Stimulated activated CD8-positive, alpha-beta memory T cell treated with anti-CD3 and anti-CD28 coated beads, Interleukin-12 subunit alpha, Interleukin-12 subunit beta, amount 100 ng/mL, for 24 hours (primary cell): ENCODE measurements around the gene DPF1.
A peak's percentile ranks its signal among the peaks of the same experiment; 100 is the strongest.
"Not testable (repeated sequence)": the region's sequence is repeated elsewhere in the genome, so short reads cannot be mapped to it uniquely, and the experiment has no call there.

ENCODE experiments used
- DNase-seq: peaks from one replicate; pipeline ENCODE4 v3.0.0-alpha.2; 2020; ENCODE audit errors: extremely low read depth

Gene DPF1

DNA sequence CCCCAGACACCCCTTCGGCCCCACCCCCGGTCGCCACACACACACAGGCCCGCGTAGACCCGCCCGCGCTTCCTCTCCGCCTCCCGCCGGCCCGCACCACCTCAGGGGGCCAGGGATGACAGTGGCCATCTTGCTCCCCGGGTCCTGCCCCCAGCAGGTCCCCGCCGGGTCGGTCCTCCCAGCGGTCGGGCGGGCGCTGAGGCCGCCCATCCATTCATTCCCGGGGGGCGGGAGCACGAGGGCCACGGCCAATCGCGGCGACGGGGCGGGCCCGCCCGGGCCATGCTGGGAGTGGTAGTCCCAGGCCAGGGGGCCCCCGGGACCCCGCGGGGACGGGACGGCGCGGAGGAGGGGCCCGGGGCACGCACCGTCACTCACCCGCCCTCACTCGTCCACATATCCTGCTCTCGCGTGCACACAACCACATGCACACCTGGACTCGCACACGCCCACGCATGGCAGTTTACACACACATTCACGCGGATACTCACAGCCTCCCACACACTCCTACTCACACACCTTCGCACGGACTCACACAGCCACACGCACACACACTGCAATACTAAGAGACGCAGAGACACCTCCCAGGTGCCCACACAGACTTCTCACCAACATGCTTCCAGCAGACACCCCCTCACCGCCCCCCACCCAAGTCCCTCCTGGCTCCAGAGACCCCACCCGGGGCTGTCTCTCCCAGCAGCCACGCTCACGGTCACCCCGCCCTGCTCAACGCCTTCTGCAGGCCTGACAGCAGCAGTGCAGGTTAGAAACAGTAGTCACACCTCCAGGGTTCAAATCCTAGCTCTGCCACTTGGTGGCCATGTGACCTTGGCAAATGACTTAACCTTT, at the start of gene DPF1:
Gene DPF1 (minus strand): TSS at position 209 of the 849 bp plus-strand sequence. CDS start 80 bp downstream, at position 129.
- DNase-seq: peak; percentile 23

GRCh38 chr19:38273499-38273898, 49.5 kb upstream of the DPF1 start:
- DNase-seq: no peak

DNA sequence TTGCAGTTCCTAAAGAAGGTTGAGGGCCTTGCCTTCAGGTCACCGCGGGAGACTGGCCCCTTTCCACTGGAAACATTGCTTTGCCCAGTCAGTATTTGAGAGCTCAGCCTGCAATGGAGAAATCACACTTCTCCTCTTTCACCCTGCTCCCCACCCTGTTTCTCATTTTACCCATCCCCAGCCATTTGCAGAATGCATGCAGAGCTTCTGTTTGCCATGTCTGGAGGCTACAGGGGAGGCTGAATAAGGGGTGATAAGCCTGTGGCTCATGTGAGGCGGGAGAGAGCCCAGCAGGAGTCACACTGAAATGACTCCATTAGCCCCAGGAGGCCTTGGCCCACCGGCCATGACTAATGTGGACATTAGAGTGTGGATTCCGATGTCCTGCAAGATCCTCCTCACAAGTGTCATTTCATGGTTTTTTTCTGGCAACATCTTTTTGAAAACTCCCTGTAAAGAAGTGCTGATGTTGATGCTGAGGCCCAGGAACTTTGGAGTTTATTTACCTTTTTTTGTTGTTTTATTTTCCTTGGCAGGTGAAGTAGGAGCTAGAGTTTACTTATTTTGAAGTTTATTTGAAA, 46.7 kb upstream of the DPF1 start:
- DNase-seq: no peak

DNA sequence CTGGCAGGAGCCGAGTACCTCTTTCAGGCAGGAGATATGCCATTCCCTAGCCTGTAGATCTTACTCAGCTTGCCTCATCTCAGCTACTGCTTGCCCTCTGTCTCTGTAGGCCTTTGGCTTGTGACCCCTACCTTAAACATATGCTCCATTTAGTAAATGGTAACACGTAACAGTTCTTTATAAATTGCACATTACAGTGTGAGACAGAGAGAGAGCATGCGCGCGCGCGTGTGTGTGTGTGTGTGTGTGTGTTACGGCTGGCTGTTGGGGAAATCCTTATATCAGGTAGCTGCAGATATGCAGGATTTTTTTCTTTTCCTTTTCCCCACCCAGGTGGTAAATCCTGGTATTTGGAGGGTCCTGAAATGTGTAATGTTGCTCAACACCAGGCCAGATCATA, 44.5 kb upstream of the DPF1 start:
- DNase-seq: no peak

DNA sequence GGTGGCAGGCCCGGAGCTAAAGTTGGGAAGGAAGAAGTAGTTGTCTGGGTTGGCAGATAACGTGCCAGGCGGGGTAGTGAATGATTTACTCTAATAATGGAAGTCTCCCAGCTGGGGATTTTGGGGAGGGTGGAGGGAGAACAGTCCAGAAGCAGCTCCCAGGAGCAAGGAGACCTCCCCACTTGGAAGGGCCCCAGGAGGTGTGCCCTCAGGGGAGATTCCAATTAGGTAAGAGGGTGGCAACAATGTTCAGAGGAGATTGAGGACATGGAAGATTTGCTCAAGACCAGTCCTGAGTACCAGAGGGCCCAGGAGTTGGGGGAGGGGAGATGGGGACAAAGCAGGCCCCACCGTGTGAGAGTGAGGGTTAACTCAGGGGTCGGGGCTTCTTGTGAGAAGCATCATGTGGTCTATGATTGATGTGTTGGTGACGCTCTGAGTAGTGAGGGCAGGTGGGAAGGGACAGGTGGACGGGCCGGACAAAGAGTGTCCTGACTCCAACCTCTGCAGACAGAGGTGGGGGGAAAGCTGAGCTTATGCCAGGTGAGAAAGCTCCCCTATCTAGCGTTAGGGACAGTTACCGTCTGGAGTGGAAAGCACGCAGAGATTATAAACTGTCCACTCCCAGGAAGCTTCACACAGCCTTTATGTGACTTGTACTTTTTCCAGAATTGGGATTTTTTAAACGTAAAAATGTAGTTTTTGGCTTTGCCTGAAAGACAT, 43.9 kb upstream of the DPF1 start:
- DNase-seq: no peak

DNA sequence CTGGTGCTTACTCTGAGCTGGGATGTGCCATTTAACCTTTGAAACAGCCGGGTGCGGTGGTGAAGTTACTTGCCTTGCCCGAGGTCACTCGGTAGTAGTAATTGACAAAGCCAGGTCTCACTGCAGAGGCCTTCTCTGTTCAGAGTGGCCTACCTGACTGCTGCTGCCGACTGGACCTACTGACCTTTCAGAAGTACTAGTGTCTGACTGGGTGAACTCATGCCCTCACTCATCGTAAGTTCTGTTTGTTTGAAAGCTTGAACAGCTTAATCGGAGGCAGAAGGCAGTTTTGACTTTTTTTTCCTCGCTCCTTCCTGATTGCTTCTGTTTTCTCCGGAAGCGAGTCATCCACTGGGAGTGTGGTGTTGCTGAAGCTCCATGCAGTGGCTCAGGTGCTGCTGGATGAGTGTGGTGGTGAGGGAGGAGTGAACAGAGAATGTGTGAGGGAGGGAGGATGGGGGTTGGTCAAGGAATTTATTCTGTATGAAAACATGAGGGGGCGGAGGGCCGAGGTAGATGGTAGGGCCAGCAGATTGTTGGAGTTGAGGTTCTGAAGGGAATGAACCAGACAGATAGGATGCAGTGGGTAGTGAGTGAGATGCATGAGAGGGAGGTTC, 43.1 kb upstream of the DPF1 start:
- no peak for DNase-seq

DNA sequence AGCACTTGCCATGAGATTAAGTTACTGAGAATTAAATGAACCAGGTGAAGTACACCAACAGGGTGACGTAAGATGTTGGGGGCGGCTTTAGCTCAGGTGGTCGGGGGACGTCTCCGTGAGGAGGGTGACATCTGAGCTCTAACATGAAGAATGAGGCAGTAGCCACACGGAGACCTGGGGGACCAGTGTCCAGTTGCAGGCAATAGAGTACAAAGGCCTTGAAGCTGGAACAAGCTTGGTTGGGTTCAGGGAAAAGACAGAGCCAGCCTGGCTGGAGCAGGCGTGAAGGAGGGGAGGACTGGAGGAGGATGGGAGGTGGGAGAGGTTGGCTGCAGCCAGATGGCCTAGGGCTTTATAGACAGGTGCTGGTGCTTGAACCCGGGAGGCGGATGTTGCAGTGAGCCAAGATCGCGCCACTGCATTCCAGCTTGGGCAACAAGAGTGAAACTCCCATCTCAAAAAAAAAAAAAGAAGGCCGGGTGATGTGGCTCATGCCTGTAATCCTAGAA, 42.0 kb upstream of the DPF1 start:
- no peak for DNase-seq

DNA sequence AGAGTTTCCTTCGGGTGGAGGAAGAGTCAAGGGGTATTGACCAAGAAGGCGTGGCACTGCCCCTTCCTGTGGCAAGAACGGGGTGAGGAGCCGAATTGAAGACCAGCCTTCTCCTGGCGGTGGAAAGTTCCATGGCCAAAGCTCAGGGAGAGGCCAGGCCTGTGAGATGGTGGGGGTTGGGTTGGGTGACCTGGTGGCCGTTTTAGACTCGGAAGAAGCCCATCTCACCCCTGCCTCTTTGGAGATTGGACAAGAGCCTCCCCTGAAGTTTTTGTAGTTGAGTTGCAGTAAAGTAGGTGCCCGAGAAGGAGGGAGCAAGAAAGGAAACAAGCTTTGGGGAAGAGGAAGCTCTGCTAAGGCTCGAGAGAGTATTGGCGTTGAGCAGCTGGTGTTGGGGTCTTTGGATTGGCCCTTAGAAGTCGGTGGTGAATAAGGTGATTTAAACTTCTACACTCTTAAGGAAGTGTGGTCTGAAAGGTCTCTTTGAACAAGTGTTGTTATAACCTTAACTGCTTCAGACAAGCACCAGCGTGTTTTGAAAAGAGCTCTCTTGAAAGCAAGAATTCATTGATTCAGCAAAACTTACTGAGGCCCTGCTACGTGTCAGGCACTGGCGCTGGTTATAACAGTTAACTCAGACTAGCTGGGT, 41.3 kb upstream of the DPF1 start:
- DNase-seq: no peak

GRCh38 chr19:38264486-38265212, 40.6 kb upstream of the DPF1 start, which contains the start of gene SPINT2:
SPINT2 (plus strand) TSS chr19:38264573; CDS start chr19:38264893, 320 bp downstream.
- DNase-seq: no peak

DNA sequence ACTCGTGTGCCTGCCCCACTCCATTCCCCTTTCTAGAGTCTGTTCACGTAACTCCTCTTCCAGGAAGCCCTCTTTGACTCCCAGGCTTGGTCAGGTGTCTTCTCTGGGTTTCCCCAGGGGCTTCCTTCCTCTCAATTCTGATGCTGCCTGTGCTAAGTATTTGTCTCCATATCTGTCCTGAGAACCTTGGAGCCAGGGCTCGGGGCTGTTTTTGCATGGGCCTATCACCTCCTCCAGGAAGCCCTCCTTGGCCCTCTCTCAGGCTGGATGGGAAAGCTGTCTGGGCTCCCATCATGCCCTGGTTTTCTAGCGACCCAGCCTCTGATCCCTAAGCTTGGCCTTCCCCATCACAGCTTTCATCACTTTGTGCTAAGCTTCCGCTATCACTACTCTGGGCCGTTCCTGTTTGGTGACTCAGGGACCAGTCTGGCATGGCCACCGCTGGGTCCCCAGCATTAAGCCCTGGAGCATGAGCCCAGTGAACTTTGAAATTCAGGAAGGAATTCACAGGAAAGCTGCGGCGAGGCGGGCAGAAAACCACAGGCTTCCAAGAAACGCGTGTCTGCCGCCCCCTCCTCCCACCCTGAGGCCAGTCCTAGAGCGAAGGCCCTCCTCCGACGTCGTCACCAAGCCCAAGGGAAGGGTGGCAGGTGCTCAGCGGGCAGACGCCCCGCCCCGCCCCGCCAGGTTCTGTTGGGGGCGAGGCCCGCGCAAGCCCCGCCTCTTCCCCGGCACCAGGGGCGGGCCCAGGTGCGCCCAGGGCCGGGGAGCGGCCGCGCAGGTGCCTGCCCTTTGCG, 39.9 kb upstream of the DPF1 start:
- peak; percentile 21 for DNase-seq

DNA sequence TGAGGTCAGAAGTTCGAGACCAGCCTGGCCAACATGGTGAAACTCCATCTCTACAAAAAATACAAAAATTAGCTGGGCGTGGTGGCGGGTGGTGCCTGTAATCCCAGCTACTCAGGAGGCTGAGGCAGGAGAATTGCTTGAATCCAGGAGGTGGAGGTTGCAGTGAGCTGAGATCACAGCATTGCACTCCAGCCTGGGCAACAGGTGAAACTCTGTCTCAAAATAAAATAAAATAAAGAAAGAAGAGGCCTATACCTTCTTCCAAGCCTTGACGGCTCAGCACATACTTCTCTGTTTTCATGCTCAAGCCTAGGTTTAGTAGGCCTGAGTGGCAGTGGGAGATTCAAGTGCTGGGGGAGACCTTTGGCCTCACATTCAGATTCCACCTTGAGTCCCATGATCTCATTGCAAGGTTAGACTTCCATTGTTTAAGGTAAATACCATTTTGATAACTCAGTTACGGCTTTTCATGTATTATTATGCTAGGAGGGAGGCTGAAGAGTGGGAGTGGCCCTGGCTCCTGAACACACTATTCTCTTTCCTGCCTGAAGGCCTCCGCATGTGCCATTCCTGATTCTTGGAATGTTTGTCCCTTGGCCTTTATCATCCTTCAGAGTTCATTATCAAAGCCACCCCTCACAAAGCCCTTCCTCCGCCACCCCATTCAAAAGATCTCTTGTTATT, 38.7 kb upstream of the DPF1 start:
- no peak for DNase-seq

DNA sequence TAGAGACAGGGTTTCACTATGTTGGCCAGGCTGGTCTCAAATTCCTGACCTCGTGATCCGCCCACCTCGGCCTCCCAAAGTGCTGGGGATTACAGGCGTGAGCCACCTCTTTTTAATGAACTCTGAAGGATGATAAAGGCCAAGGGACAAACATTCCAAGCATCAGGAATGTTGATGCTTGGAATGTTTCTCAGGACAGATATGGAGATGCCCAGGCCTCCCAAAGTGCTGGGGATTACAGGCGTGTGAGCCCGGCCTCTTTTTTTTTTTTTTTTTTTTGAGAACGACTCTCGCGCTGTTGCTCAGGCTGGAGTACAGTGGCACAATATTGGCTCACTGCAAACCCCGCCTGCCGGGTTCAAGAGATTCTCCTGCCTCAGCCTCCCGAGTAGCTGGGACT, 37.9 kb upstream of the DPF1 start:
- DNase-seq: not testable (repeated sequence)

- DNase-seq: no peak
Observed at GRCh38 chr19:38255383-38256014, 31.5 kb upstream of the DPF1 start.

GRCh38 chr19:38253788-38254187, 29.8 kb upstream of the DPF1 start:
- DNase-seq: no peak

- no peak for DNase-seq
Observed at GRCh38 chr19:38252941-38253691, 29.1 kb upstream of the DPF1 start.

DNA sequence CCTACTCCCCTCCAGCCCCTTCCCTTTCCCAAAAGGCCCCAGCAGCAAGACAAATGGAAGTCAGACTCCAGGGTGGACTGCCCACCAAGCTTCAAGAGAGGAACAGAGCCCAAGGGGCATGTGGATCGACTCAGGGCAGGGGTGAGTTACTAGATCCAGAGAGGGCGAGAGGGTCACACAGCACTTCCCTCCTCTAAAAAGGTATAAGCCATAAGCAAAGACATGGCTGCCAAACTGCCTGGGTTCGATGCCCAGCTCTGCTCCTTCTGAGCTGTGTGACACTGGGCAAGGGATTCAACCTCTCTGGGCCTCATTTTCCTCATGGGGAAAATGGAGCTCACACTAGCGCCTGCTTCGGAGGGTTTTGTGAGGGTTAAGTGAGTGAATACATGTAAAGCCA, 28.4 kb upstream of the DPF1 start:
- no peak for DNase-seq

- no peak for DNase-seq
Observed at GRCh38 chr19:38251564-38252051, 27.6 kb upstream of the DPF1 start.
